A549 treated with CpdA at 1 μM for 4 hours (cell line): Measurements from ENCODE around the gene SLC2A3. TPM values are rescaled to one million over a fixed set of nuclear protein-coding genes. Genes with fewer than 3 reads are reported as not detected.

Source experiments
- total RNA-seq: library from RNA; stranded (reverse); fragments of 200-300 nt; extraction: Qiagen RNA extraction; gene quantifications from 5 replicates; pipeline ENCODE4 v1.2.3, GENCODE V29; 2022; ENCODE audit warnings: low read depth

Gene SLC2A3
- total RNA-seq, result 3.4 to 6.7 TPM (median 5.2 TPM) in 5 replicates

DNA sequence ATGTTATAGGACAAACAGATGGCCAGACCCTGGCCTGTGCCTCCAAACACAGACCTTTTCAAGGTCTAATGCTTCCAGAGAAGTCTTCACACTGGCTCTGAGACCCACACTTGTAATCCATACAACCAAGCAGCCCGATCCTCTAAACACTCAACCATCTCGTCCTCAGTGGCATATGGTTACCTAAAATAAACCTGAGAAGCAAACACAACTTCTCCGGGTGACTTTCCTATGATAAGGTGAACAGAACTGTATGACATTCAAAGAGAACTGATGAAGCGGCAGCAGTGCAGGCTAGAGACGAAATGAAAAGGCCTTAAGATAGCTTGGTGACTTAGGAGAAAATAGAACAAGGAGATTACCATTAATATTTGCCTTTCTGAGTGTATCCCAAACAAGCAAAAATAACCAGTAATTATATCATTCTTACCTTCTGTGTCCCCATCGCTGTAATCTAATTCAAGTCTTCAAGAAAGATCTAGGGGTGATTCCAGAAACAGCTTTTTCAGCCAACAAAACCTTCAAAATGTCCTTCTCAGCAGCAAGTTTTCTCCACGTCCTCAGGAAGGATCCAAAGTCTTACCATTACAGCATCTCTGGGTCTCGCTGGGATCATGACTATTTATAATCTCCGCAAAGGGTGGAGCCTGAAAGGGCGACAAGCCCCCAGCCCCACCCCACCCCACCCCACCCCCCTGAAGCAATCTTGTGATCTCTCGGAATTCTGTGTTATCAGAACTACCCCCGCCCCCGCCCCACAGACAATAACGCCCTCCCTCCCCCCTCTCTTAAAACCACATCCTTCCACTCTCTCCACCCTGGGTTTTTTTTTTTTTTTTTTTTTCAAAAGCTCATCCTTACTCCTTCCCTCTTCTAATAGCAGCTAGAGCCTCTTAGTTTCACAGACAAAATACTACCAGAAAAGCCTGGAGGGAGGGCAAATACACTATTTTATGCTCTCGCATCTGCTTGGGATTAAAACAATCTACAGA lies at the start of gene SLC2A3:
SLC2A3 (minus strand) TSS at position 598 of the 992 bp plus-strand sequence; CDS start at position 445, 153 bp downstream.

DNA sequence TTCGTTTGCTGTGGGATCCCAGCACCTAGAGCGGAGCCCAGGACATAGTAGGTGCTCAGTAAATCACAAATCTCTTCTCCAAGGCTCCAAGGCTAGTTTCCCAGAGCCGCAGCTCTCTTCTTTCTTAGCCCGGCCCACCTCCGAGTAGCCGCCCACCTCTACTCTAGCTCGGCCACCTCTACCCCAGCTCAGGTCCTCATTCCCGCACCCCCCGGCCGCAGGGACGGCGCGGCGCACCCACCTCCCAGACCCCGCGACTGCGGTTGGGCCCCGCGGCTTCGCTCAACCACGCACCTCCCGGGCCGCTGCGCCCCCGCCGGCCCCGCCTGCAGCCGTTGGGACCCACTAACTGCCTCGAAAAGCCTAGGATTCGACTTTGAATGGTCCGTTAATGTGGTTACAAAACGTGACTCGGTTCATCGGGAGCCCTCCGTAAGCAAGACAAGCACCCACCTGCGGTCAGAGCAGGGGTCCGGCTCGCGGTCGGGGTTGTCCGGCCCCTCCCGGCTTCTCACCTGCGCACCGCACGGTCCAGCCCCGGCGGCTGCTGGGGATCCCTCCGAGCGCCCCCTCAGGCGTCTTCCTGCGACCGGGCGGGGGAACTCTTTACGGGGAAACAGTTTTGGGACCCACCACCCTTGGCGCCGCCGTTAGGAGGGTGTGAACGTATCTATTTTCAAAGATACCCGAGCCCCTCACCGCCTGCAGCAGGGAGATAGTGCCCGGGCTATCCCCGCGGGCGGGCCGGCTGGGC lies 63.2 kb downstream of the SLC2A3 start, which contains the start of gene SLC2A14:
SLC2A14 (minus strand) TSS at position 350 of the 754 bp plus-strand sequence. CDS start 3,035 bp downstream, outside the sequence.

Other genes starting within 250 kb of the SLC2A3 start
- gene GDF3, start 240.4 kb downstream of the SLC2A3 start, total RNA-seq, result not detected in 5 replicates
- gene DPPA3, start 224.8 kb downstream of the SLC2A3 start, total RNA-seq, result not detected in 5 replicates
- gene CLEC4C, start 188.8 kb downstream of the SLC2A3 start, total RNA-seq, result not detected in 5 replicates
- not detected in 5 replicates for gene NANOGNB, start 171.0 kb downstream of the SLC2A3 start, total RNA-seq
- gene NANOG, start 146.8 kb downstream of the SLC2A3 start, total RNA-seq, result not detected in 5 replicates
- gene SLC2A14, start 63.3 kb downstream of the SLC2A3 start, total RNA-seq, result 0.03 to 0.08 TPM in 2 of 5 replicates, not detected in the others
- 7.7 to 10.4 TPM (median 10.2 TPM) in 5 replicates for gene FOXJ2, start 96.5 kb upstream of the SLC2A3 start, total RNA-seq
- not detected in 5 replicates for gene C3AR1, start 130.2 kb upstream of the SLC2A3 start, total RNA-seq
- gene NECAP1, start 146.1 kb upstream of the SLC2A3 start, total RNA-seq, result 12.7 to 24.7 TPM (median 13.9 TPM) in 5 replicates
- gene CLEC4A, start 187.4 kb upstream of the SLC2A3 start, total RNA-seq, result 0.10 TPM in 1 of 5 replicates, not detected in the others
- not detected in 5 replicates for gene ZNF705A, start 220.8 kb upstream of the SLC2A3 start, total RNA-seq